M059J (cell line): ENCODE measurements around the gene IL26. TPM values are rescaled to one million over a fixed set of nuclear protein-coding genes. Genes with fewer than 3 reads are reported as not detected.
"Not testable (repeated sequence)": the region's sequence is repeated elsewhere in the genome, so short reads cannot be mapped to it uniquely, and the experiment has no call there.

Experiments used
- DNase-seq: peaks from one replicate; pipeline ENCODE4 v3.0.0-alpha.2; 2012; ENCODE audit warnings: low read depth
- total RNA-seq: library from RNA; depleted of rRNA; stranded (reverse); fragments of >200 nt; shearing (Covaris generic); gene quantifications from 2 replicates; pipeline ENCODE4 v1.2.3, GENCODE V29; 2014

Gene IL26
- total RNA-seq, 1 experiment from 2014 or later = not detected

DNA sequence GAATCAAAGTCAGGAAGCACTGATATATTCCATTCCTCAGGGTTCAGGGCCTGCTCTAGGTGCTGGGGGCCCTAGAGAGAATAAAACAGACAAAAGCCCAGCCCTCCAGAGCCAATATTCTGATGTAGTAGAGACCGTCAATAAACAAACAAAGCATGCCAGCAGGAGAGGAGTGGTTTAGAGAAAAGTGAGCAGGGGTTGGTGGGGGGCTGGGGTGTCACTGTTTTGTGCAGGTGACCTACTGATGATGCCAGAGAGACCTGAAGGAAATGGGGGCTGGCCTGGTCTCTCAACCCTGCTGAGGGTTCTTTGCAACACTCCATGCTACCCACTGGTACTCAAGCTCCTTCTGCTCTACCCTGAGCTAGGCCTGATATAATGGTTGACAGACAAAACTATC lies 26.5 kb downstream of the IL26 start:
- no peak for DNase-seq

- DNase-seq = no peak
Measured at GRCh38 chr12:68198507-68199086, 27.0 kb downstream of the IL26 start.

DNA sequence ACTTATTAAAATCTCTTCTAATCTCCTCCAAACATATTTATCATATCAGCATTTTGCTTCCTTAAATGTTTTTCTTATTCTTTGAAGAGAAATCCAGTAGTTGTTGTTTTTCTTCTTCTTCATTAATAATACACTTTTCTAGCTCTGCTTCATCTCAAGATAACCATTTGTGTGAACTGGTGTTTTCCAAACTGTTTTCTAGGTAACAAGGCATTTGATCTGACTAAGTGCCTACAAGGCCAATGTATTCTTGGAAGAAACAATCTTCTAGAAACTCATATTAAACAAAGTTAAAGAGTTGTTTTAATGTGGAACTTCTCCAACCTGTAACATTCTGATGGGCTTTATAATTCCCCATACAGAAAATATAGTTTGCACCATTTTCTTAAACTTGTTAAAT lies 35.3 kb downstream of the IL26 start:
- DNase-seq = no peak

GRCh38 chr12:68189821-68190242 lies 35.8 kb downstream of the IL26 start:
- DNase-seq = peak; percentile 90

- no peak for DNase-seq
Measured at GRCh38 chr12:68185598-68185997, 40.0 kb downstream of the IL26 start.

- DNase-seq = peak; percentile 27
Measured at GRCh38 chr12:68180792-68181744, 44.5 kb downstream of the IL26 start.

DNA sequence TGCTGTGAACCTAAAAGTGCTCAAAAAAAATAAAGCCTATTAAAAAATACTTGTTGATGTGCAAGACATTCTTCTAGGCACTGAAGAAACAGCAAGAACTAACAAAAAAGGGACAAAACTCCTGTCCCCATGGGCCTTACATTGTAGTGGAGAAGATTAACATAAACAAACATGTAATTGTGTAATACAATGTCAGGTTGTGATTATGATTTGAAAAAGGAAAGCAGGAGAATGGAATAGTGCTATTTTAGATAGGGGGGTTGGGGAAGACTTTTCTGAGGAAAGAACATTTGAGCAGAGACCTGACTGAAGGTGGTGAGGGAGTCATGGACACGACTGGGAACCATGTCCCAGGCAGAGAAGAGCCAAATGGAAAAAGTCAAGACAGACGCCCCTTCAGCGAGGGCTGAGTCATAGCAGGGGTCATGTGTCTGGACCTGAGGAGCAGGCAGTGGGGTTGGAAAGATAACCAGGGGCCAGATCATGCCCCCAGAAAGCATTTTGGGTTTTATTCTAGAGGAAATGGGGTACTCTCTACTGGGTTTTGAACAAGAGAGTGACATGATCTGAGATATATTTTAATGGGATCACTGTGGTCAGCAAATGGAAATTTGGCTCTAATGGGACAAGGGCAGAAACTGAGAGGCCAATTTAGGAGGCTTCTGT lies 46.7 kb downstream of the IL26 start:
- DNase-seq = peak; percentile 24

DNA sequence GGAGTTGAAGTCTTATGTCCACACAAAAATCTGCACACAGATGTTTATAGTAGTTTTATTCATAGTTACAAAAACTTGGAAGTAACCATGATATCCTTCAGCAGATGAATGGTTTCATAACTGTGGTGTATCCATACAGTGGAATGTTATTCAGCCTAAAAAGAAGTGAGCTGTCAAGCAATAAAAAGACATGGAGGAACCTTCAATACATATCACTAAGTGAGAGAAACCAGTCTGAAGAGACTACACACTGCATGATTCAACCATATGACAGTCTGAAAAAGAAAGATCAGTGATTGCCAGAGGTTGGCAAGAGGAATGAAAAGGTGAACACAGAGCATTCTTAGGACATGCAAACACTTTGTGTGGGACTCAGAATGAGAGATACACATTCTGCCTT lies 47.4 kb downstream of the IL26 start:
- DNase-seq = no peak

DNA sequence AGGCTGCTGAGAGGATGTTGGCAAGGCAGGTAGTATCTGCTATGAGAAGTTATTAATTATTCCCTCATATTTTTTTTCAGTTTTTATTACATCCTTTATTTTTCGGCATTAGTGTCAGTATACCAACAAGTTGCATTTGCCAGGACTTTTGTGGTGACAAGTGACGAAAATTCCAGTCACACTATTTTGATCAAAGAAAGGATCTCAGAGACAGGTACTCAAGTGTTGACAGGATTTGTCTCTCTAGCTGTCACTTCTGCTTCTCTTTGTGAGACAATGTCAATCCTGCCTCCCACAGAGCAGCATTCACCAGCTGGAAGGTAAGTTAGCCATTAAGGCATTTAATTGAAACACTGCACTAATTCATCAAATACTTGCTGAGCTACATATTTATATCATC lies 48.0 kb downstream of the IL26 start:
- no peak for DNase-seq

- no peak for DNase-seq
Measured at GRCh38 chr12:68176257-68176656, 49.4 kb downstream of the IL26 start.

- peak; percentile 52 for DNase-seq
Measured at GRCh38 chr12:68175557-68176061, 50.0 kb downstream of the IL26 start.

DNA sequence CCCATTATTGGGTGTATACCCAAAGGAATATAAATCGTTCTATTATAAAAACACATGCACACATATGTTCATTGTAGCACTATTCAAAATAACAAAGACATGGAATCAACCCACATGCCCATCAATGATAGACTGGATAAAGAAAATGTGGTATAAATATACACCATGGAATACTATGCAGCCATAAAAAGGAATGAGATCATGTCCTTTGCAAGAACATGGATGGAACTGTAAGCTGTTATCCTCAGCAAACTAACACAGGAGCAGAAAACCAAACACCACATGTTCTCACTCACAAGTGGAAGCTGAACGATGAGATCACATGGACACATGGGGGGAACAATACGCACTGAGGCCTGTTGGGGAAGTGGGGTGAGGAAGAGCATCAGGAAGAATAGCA lies 50.8 kb downstream of the IL26 start:
- DNase-seq = not testable (repeated sequence)

GRCh38 chr12:68173792-68174191 lies 51.8 kb downstream of the IL26 start:
- no peak for DNase-seq

DNA sequence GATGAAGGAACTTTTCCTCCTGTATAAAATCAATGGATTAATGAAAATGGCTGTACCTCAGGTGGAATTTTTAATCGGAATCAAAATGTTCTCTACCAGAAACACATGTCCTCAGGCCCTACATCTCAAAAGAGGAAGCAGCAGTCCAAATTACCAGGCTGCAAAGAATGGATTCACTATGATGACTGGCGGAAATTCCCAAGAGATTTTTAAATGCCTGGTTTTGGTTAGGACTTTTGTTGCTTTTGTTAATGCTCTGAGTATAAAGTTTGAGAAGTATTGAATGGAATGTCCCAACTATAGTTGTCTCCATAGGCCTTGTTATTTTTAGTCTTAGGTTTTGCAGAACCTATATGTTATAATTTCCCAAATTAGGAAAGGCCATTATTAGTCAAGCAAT lies 54.9 kb downstream of the IL26 start:
- DNase-seq = no peak

GRCh38 chr12:68169213-68169889 lies 56.3 kb downstream of the IL26 start:
- no peak for DNase-seq

- DNase-seq = no peak
Measured at GRCh38 chr12:68166317-68166831, 59.2 kb downstream of the IL26 start.

DNA sequence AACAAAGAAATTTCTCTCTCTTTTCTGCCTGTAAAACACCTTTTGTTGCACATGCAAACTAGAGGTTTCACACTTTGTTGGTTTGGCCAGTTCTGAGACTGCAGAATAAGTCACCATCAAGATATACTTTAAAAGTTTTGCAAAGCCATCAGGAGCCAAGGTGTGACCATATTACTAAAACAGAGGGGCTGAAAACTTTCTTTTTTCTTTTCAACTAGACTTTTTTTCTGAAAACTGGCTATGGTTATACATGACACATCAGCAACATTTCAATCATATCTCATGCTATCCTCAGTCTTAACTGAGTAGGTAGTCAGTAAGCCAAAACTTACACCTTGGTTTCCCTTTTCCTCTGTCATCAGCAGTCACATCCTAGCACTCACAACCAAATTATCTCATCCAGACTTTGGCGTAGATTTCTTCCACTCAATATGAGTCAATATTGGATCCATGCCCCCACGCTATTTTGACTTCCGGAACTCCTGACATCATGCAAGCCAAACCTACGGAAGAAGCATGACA lies 62.0 kb downstream of the IL26 start:
- no peak for DNase-seq

- DNase-seq = peak; percentile 32
Measured at GRCh38 chr12:68162374-68162773, 63.2 kb downstream of the IL26 start.

DNA sequence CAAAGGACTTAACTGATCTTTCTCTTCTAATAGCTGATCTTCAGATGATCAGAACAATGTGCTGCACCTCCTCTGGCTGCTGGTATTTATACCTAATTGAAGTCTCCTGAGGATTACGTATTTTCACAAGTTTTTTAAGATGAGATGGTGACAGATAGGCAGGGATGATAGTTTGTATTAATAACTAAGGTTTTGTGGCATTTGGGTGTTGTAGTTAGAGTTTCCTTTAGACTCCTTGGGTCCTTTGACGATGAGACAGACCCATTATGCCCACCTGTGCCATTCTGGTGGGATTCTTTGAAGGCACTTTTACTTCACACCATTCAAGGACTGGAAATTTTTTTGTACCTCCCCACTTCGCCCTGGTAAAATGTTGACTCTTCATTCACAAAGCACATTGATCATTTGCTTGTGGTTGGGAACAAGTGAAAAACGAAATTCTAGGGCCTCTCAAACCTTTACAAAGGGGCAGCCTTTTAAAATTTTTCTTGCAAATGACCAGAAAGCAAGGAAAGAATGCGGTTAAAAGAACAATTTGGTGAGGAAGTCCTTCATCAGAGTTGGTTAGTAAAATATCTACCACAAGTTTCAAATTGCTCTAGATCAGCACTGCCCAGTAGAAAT lies 65.8 kb downstream of the IL26 start, which contains the start of gene IFNG:
Gene IFNG, minus strand, starts transcription at position 60 of the 624 bp plus-strand sequence. CDS start 125 bp downstream, outside the sequence.
- no peak for DNase-seq

- DNase-seq = no peak
Measured at GRCh38 chr12:68158432-68158831, 67.2 kb downstream of the IL26 start.

DNA sequence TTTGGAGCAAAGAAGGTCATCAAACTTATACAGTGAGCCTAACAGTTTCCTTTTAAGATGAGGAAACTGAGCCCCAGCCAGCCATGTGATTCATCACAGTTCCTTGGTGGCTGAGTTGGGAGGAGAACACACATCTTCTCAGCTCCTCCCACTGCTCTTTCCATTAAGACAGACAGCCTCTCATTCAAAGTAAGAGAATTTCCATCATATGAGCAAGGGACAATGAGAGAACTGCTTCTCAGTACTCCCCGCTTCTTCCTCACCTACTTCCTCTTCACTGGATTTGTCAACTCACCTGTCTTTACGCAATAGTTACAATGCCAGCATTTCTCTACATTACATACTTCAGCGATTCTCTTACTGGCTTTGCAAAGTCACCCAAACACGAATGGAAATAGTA lies 68.2 kb downstream of the IL26 start:
- DNase-seq = no peak
